Measurements from ENCODE around the gene IL11. TPM values are rescaled to one million over a fixed set of nuclear protein-coding genes. Genes with fewer than 3 reads are reported as not detected.

The IL11 gene
- total and polyA plus RNA-seq, 2 donors (not counting 3 experiments of a cell fraction or from before 2014, with no cell fraction given), result not detected

- TF ChIP-seq CTCF (IDR thresholded peaks at IDR 0.05; ENCODE audit: extremely low read depth in 1 of 2, insufficient read depth in 1 of 2, low read depth in 1 of 2, low read length in 2 of 2) (peak; percentile 9 to 23), EZH2 (IDR thresholded peaks at IDR 0.05; ENCODE audit: borderline replicate concordance, low read depth, low read length, severe bottlenecking) (no peak)
- Histone ChIP-seq H3K27ac (ENCODE audit: insufficient read depth, low read depth, low read length) (no peak overlapping the region), H3K36me3 (ENCODE audit: control insufficient read depth in 2 of 2, extremely low read depth in 1 of 2, insufficient read depth in 2 of 2, low read length in 2 of 2) (peaks cover 8 to 11% of the 10 kb centered on the region in 2 experiments), H2AFZ (ENCODE audit: low read depth, low read length) (peak overlapping the region; percentile 73), H3K79me2 (ENCODE audit: control insufficient read depth, insufficient read depth, low read length) (peaks cover 27% of the 10 kb centered on the region), H3K9me1 (replicated peaks; ENCODE audit: control insufficient read depth, extremely low read depth, insufficient read depth, low read length) (no peaks in the 10 kb centered on the region), H3K4me1 (ENCODE audit: control insufficient read depth, extremely low read depth, insufficient read depth, low read length) (peaks cover 30% of the 10 kb centered on the region), H4K20me1 (replicated peaks; ENCODE audit: control insufficient read depth, extremely low read depth, insufficient read depth, low read length) (peaks cover 4% of the 10 kb centered on the region), H3K4me2 (ENCODE audit: insufficient read depth, low read length) (peak overlapping the region; percentile 86), H3K9ac (replicated peaks; ENCODE audit: extremely low read depth, insufficient read depth, low read length) (no peak overlapping the region), H3K9me3 (replicated peaks; ENCODE audit: control insufficient read depth, insufficient read depth, low read length) (no peaks in the 10 kb centered on the region), H3K4me3 (replicated peaks in 1 of 3; ENCODE audit: insufficient read depth in 1 of 3, low read depth in 1 of 3, low read length in 3 of 3) (peak overlapping the region in 2 of 3 experiments; percentile 4 to 39), H3K27me3 (ENCODE audit: control insufficient read depth in 2 of 2, insufficient read depth in 2 of 2, low read length in 2 of 2) (no peaks in the 10 kb centered on the region)
- FAIRE-seq (peak; percentile 55), DNase-seq (ENCODE audit: low read depth, low spot score) (peak; percentile 64)
- ChIA-PET POLR2A (interaction anchor here (2.4 kb wide), 2 partner anchors 24 to 44 kb away, joined by 9 to 11 read pairs; partner anchors contain the start of genes KMT5C and UBE2S), CTCF (interaction anchor here (0.6 to 2.9 kb wide), 25 partner anchors 8 to 296 kb away, joined by 3 to 51 read pairs (median 5); partner anchors contain the start of genes HSPBP1, KMT5C and PPP6R1)
- BruUV-seq (replicated peaks), result no TSS peak
- dilution Hi-C loops (cut with MboI; ENCODE audit: extremely low pct_ligation_motif_present, low sequenced_read_pairs), result no loop called here
- intact Hi-C loops (cut with micrococcal nuclease), result loop anchor here (2.0 to 10.0 kb wide), 3 partner anchors 77 to 239 kb away; partner anchors contain the start of genes ISOC2, TNNT1, ZNF524 and ZNF865
Measured at GRCh38 chr19:55383279-55384130, 13.2 kb upstream of the IL11 start.
